GM10266 (cell line): ENCODE results near the gene PCGF5.

Experiments
- DNase-seq: peaks from one replicate; pipeline ENCODE4 v3.0.0; 2012; ENCODE audit errors: extremely low spot score
- TF ChIP-seq, protein P1 (sequence below): IDR thresholded peaks from 2 replicates; pipeline ENCODE4 v1.5.1; 2012; ENCODE audit warnings: mild to moderate bottlenecking, low read depth; ENCODE audit not compliant: control insufficient read depth, insufficient read depth; ENCODE audit errors: missing control alignments

Gene PCGF5

DNA sequence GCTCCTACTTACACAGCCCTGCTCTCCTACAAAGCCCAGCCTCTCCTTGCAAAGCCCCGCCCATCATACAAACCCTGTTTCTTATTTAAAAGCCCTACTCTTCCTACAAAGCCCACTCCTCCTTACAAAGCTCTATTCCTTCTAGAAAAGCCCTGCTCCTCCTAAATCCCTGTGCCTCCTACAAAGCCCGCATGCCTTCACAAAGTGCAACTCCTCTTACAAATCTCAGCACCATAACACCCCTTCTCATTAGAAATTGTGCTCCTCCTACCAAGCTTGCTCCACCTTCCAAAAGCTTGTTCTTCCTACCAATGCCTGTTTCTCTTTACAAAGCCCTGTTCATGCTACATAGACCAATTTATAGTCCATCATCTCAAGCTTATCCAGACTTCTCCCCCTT, 66.1 kb downstream of the PCGF5 start:
- DNase-seq, result no peak

DNA sequence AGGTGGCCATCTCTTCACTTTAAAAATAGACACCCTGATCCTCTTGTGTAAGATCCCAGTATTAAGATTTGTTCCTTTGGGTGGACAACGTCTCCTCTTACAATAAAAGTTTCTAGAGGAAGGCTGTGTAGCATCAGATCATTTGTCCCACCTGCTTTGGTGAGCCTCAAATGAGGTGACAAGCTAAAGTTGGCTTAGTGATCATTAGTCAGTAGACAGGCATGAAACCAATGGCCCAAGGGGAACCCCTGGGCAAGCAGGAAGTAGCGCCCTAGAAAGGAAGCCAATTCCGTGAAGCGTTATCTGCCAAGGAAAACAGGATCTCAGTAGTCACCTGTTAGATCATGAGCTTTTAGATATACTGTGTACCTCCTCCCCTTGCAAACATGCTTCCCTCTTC, 66.8 kb downstream of the PCGF5 start:
- DNase-seq, result no peak
- TF ChIP-seq, protein P1, sequence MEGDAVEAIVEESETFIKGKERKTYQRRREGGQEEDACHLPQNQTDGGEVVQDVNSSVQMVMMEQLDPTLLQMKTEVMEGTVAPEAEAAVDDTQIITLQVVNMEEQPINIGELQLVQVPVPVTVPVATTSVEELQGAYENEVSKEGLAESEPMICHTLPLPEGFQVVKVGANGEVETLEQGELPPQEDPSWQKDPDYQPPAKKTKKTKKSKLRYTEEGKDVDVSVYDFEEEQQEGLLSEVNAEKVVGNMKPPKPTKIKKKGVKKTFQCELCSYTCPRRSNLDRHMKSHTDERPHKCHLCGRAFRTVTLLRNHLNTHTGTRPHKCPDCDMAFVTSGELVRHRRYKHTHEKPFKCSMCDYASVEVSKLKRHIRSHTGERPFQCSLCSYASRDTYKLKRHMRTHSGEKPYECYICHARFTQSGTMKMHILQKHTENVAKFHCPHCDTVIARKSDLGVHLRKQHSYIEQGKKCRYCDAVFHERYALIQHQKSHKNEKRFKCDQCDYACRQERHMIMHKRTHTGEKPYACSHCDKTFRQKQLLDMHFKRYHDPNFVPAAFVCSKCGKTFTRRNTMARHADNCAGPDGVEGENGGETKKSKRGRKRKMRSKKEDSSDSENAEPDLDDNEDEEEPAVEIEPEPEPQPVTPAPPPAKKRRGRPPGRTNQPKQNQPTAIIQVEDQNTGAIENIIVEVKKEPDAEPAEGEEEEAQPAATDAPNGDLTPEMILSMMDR, result no peak

More for the DNA sequence above, 66.1 kb downstream of the PCGF5 start:
- TF ChIP-seq, protein P1, result no peak

DNA sequence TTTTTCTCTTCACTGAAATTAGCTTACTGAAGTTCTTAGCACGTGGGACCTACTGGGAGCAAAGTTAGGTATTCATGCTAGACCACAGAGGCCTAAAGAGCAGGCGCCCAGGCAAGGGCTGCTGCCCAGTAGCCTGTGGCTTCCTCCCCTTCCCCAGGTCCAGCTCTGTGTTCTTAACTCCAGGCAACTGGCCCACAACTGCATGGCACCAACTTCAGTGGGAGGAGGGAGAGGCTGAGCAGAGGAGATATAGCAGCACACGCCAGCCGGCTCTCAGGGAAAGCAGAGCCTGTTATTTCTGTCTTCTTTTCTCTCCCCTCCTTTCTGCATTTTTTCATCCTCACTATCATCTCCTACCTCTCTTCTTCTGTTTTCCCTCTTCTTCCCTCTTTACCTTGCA, 67.4 kb downstream of the PCGF5 start:
- no peak for DNase-seq
- TF ChIP-seq, protein P1, result no peak

DNA sequence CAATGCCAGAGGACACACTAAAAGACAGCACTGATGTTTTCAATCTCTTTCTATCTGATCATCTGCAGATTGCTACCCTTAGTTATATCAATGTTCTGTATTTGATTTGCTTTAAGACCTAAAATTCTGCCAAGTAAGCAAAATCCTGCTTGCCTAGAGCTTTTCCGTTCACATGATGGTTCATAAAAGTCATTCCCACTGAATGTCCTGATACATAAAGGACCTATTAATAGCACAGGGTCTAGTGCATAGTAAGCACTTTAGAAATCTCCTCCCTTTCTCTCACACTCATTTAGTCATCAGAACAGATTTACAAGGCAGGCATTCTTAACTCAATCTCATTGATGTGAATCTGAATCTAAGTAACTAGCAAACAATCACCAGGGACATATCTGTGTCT, 68.8 kb downstream of the PCGF5 start:
- DNase-seq, result no peak
- TF ChIP-seq, protein P1, result no peak

DNA sequence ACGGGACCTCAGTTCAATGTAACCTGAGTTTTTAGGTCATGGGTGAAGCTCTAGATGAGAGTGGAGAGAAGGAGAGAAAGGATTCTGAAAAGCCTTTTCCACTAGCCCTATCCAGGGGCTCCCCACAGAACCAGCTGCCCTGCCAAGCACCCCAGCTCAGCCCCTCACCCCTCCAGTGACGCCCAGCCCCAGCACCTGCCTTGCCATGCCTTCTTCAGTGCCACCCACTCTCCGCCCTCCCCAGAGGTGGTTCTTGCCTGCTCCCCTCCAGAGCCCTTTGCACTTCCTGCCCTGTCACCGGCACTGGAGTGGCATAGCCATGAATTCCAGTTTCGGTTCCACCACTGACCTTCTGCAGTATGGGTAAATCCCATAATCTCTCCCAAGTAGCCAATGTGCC, 70.1 kb downstream of the PCGF5 start:
- DNase-seq, result no peak
- TF ChIP-seq, protein P1, result no peak

DNA sequence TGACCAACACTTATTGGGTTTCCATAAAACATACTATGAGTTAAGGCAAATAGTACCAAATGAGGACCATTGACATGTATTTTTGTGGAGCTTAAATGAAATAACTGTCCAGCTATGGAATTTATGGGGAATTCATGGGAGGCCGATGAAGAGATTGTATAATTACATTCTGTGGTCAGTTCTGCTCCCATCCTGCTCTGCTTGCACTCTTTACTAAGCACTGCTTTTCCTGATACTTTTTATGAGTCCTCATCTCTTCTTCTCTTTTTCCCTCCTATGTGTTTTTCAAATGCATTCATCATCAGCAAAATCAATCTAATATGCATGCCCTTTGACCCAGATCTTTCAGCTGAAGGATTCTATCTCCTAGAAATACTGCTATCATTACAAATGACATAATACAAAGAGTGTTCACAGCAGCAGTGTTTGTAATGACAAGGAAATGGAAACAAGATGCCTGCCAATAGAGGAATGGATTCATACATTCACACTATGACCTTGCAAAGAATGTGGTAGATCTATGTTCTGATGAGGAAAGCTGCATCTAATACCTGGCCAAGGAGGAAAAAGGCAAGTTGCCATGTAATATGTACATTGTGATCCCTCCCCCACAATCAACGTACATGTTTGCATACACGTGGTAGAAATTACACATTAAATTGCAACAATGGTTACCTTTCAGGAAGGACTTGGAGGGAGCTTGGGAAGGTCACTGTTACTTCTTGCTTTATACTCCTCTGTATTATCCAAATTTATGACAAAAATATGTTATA, 73.9 kb downstream of the PCGF5 start:
- TF ChIP-seq, protein P1, result no peak
- no peak for DNase-seq

DNA sequence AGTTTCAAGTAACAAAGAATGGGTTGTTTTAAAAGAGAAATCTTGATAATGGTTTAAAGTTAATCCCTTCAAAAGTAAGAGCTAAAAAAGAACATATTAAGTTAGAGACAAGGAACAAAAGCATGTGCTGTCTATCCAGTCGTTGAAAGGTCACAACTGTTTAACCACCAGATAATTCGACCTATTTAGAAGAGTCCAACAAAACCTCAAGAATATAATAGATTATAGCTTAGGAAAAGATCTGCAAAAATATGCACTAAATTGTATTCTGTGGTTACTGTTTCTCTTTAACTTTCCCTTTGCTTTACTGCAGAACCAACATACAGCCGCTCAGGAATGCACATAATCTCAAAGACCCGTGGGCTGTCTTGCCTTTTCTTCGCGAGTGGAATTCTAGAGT, 74.9 kb downstream of the PCGF5 start:
- no peak for DNase-seq
- TF ChIP-seq, protein P1, result no peak
